ENCODE data around the gene BTBD10.

BTBD10 gene

GRCh38 chr11:13338019-13338426, 125.0 kb downstream of the BTBD10 start:
- peak; percentile 71 for DNase-seq
